Loucy (cell line): ENCODE measurements around the gene PPP3CA.

Experiments
- CTCF ChIP-seq: fragments of 200-600 bp; sonication (generic); conservative IDR thresholded peaks from 2 replicates; pipeline ENCODE4 v1.5.1; 2014; ENCODE audit warnings: mild to moderate bottlenecking, antibody characterized with exemption, low read length
- EZH2phosphoT487 ChIP-seq: fragments of 200-600 bp; IDR thresholded peaks from 2 replicates; pipeline ENCODE4 v1.6.1; 2018; ENCODE audit warnings: antibody characterized with exemption, mild to moderate bottlenecking, moderate library complexity, borderline replicate concordance

DNA sequence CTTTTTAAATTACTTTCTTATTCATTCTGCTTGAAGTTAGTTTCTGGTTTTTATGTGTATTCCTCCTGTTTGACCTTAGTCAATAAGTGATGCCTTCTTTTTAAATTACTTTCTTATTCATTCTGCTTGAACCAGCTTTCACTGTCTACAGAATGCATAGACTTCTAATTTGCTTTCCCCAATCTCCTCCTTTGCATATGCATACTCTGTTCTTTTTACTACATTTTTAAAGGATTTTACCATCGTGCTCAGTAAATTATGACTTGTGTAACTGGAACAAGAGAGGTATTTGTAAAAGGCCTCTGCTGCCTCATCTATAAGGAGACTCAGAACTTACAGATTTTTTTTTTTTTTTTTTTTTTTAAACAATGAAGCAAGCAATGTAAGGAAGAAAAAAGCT lies 228.7 kb downstream of the PPP3CA start:
- TF ChIP-seq CTCF (no peak), EZH2phosphoT487 (no peak)
